Loucy (cell line): ENCODE results near the gene ATP11C.

Experiments used
- H2AFZ ChIP-seq: fragments of 200-600 bp; sonication (generic); 2 replicates; pipeline ENCODE4 v1.6.0; 2016; ENCODE audit warnings: antibody characterized with exemption, mild to moderate bottlenecking, low read length, moderate library complexity
- H3F3A ChIP-seq: fragments of 200-600 bp; 2 replicates; pipeline ENCODE4 v1.6.0; 2016; ENCODE audit warnings: antibody characterized with exemption, low read depth, mild to moderate bottlenecking
- H3K27me3 ChIP-seq: fragments of 200-600 bp; sonication (generic); 2 replicates; pipeline ENCODE4 v1.6.1; 2014; ENCODE audit warnings: low read length, mild to moderate bottlenecking; ENCODE audit not compliant: insufficient read depth, poor library complexity, severe bottlenecking
- H3K36me3 ChIP-seq: fragments of 200-600 bp; sonication (generic); 2 replicates; pipeline ENCODE4 v1.6.1; 2016; ENCODE audit warnings: low read length; ENCODE audit not compliant: insufficient read depth
- H3K4me1 ChIP-seq: fragments of 200-600 bp; sonication (generic); 2 replicates; pipeline ENCODE4 v1.5.1; 2014; ENCODE audit warnings: low read length, mild to moderate bottlenecking; ENCODE audit not compliant: insufficient read depth, poor library complexity, severe bottlenecking
- H3K4me2 ChIP-seq: fragments of 200-600 bp; sonication (generic); 2 replicates; pipeline ENCODE4 v1.6.0; 2014; ENCODE audit warnings: antibody characterized with exemption, low read length, low read depth, mild to moderate bottlenecking; ENCODE audit not compliant: poor library complexity, severe bottlenecking
- H3K4me3 ChIP-seq: fragments of 200-600 bp; sonication (generic); 2 replicates; pipeline ENCODE4 v1.5.1; 2014; ENCODE audit warnings: low read length, mild to moderate bottlenecking, mixed read lengths; ENCODE audit not compliant: poor library complexity, severe bottlenecking
- H3K79me2 ChIP-seq: fragments of 200-600 bp; sonication (generic); 2 replicates; pipeline ENCODE4 v1.6.1; 2014; ENCODE audit warnings: low read length; ENCODE audit not compliant: insufficient read depth
- H3K9ac ChIP-seq: fragments of 200-600 bp; sonication (generic); 2 replicates; pipeline ENCODE4 v1.6.0; 2014; ENCODE audit warnings: mild to moderate bottlenecking, low read depth, low read length, moderate library complexity; ENCODE audit not compliant: poor library complexity, severe bottlenecking
- H3K9me2 ChIP-seq: fragments of 200-600 bp; sonication (generic); replicated peaks from 2 replicates; pipeline ENCODE4 v1.6.1; 2016; ENCODE audit warnings: low read depth, low read length, mixed read lengths
- H3K9me3 ChIP-seq: fragments of 200-600 bp; sonication (generic); 2 replicates; pipeline ENCODE4 v1.6.1; 2014; ENCODE audit warnings: mild to moderate bottlenecking, antibody characterized with exemption, low read length, low read depth; ENCODE audit not compliant: insufficient read depth
- H4K20me1 ChIP-seq: fragments of 200-600 bp; sonication (generic); 2 replicates; pipeline ENCODE4 v1.6.0; 2014; ENCODE audit warnings: antibody characterized with exemption, low read length, mild to moderate bottlenecking; ENCODE audit not compliant: insufficient read depth, poor library complexity, severe bottlenecking
- CTCF ChIP-seq: fragments of 200-600 bp; sonication (generic); conservative IDR thresholded peaks from 2 replicates; pipeline ENCODE4 v1.5.1; 2014; ENCODE audit warnings: mild to moderate bottlenecking, antibody characterized with exemption, low read length
- EZH2phosphoT487 ChIP-seq: fragments of 200-600 bp; IDR thresholded peaks from 2 replicates; pipeline ENCODE4 v1.6.1; 2018; ENCODE audit warnings: antibody characterized with exemption, mild to moderate bottlenecking, moderate library complexity, borderline replicate concordance

The ATP11C gene

GRCh38 chrX:139903210-139903609 is 29.6 kb downstream of the ATP11C start:
- H3K9me3 ChIP-seq: no peaks in the 10 kb centered on the region
- H3K4me2 ChIP-seq: no peak overlapping the region
- peaks cover 11% of the 10 kb centered on the region for H4K20me1 ChIP-seq
- no peaks in the 10 kb centered on the region for H3K4me1 ChIP-seq
- no peak overlapping the region for H2AFZ ChIP-seq
- H3K27me3 ChIP-seq: no peaks in the 10 kb centered on the region
- H3K9me2 ChIP-seq: no peaks in the 10 kb centered on the region
- H3K4me3 ChIP-seq: no peak overlapping the region
- H3K36me3 ChIP-seq: no peaks in the 10 kb centered on the region
- peaks cover 19% of the 10 kb centered on the region; the same call in 1 of the 2 replicates for H3K79me2 ChIP-seq
- no peaks in the 10 kb centered on the region for H3F3A ChIP-seq
- no peak for TF ChIP-seq EZH2phosphoT487
- TF ChIP-seq CTCF: no peak
- no peak overlapping the region for H3K9ac ChIP-seq

DNA sequence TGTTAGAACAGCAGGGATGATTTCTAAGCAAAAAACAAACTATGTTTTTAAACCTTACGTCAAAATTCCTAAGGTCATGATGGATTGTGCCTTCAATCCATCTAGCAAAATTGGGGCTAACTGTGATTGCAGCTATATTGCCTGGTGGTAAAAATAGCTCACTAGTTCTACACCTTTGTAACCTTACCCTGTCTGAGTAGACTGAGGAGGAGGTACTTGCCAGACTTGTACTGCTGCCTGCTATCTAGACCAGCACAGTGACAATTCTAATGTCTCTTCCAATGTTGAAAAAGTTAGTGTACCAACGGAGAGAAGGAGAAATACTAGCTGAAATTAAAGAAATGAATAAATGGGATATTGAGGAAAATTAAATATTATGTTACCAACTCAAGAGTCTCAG is 30.3 kb downstream of the ATP11C start:
- peaks cover 16% of the 10 kb centered on the region; the same call in 1 of the 2 replicates for H3K79me2 ChIP-seq
- no peaks in the 10 kb centered on the region for H3K4me1 ChIP-seq
- H3K4me2 ChIP-seq: no peak overlapping the region
- peaks cover 11% of the 10 kb centered on the region for H4K20me1 ChIP-seq
- no peaks in the 10 kb centered on the region for H3K9me3 ChIP-seq
- no peak overlapping the region for H3K4me3 ChIP-seq
- no peak overlapping the region for H2AFZ ChIP-seq
- H3K9ac ChIP-seq: no peak overlapping the region
- no peaks in the 10 kb centered on the region for H3K9me2 ChIP-seq
- H3K27me3 ChIP-seq: no peaks in the 10 kb centered on the region
- H3F3A ChIP-seq: no peaks in the 10 kb centered on the region
- no peaks in the 10 kb centered on the region for H3K36me3 ChIP-seq
- TF ChIP-seq CTCF (no peak), EZH2phosphoT487 (no peak)

- Histone ChIP-seq H3K4me2 (no peak overlapping the region), H3F3A (no peaks in the 10 kb centered on the region)
Measured at GRCh38 chrX:139898334-139898733, 34.5 kb downstream of the ATP11C start.

More at GRCh38 chrX:139898334-139898733, 34.5 kb downstream of the ATP11C start:
- no peaks in the 10 kb centered on the region for H3K9me3 ChIP-seq
- no peak for TF ChIP-seq CTCF
- no peak for TF ChIP-seq EZH2phosphoT487
- no peak overlapping the region for H3K9ac ChIP-seq
- no peaks in the 10 kb centered on the region for H3K36me3 ChIP-seq
- peaks cover 5% of the 10 kb centered on the region for H4K20me1 ChIP-seq
- H3K79me2 ChIP-seq: peaks cover 20% of the 10 kb centered on the region
- no peaks in the 10 kb centered on the region for H3K27me3 ChIP-seq
- H3K4me1 ChIP-seq: no peaks in the 10 kb centered on the region
- no peak overlapping the region for H2AFZ ChIP-seq
- no peaks in the 10 kb centered on the region for H3K9me2 ChIP-seq
- no peak overlapping the region for H3K4me3 ChIP-seq
